GM23248 (cell line): ENCODE data around the gene LPP. TPM values are rescaled to one million over a fixed set of nuclear protein-coding genes. Genes with fewer than 3 reads are reported as not detected.

Experiments used
- DNase-seq: peaks from one replicate; pipeline ENCODE4 v3.0.0-alpha.2; 2015
- H2AFZ ChIP-seq: fragments of 200-600 bp; sonication (generic); 2 replicates; pipeline ENCODE4 v1.6.1; 2016; ENCODE audit warnings: antibody characterized with exemption
- H3F3A ChIP-seq: fragments of 200-600 bp; sonication (generic); 2 replicates; pipeline ENCODE4 v1.6.1; 2016; ENCODE audit warnings: mild to moderate bottlenecking, antibody characterized with exemption, mixed run types; ENCODE audit not compliant: insufficient read depth
- H3K27ac ChIP-seq: fragments of 200-600 bp; sonication (generic); 2 replicates; pipeline ENCODE4 v1.5.1; 2016; ENCODE audit warnings: mild to moderate bottlenecking
- H3K27me3 ChIP-seq: fragments of 200-600 bp; sonication (generic); replicated peaks from 2 replicates; pipeline ENCODE4 v1.6.1; 2016; ENCODE audit warnings: mild to moderate bottlenecking; ENCODE audit not compliant: insufficient read depth
- H3K36me3 ChIP-seq: fragments of 200-600 bp; sonication (generic); 2 replicates; pipeline ENCODE4 v1.6.1; 2016; ENCODE audit warnings: low read depth, mild to moderate bottlenecking
- H3K4me1 ChIP-seq: fragments of 200-600 bp; sonication (generic); 2 replicates; pipeline ENCODE4 v1.6.1; 2016; ENCODE audit warnings: mild to moderate bottlenecking; ENCODE audit not compliant: insufficient read depth
- H3K4me2 ChIP-seq: fragments of 200-600 bp; sonication (generic); one replicate; pipeline ENCODE4 v1.6.1; 2016; ENCODE audit warnings: mild to moderate bottlenecking; ENCODE audit not compliant: unreplicated experiment
- H3K4me3 ChIP-seq: fragments of 200-600 bp; sonication (generic); 2 replicates; pipeline ENCODE4 v1.5.1; 2016; ENCODE audit warnings: mild to moderate bottlenecking
- H3K79me2 ChIP-seq: fragments of 200-600 bp; sonication (generic); 2 replicates; pipeline ENCODE4 v1.6.1; 2016; ENCODE audit warnings: mild to moderate bottlenecking; ENCODE audit not compliant: insufficient read depth
- H3K9ac ChIP-seq: fragments of 200-600 bp; sonication (generic); 2 replicates; pipeline ENCODE4 v1.6.1; 2016; ENCODE audit warnings: mild to moderate bottlenecking
- H3K9me2 ChIP-seq: fragments of 200-600 bp; sonication (generic); 2 replicates; pipeline ENCODE4 v1.6.1; 2016; ENCODE audit warnings: mixed run types, mild to moderate bottlenecking, moderate library complexity; ENCODE audit not compliant: insufficient read depth
- H3K9me3 ChIP-seq: fragments of 200-600 bp; sonication (generic); one replicate; pipeline ENCODE4 v1.6.1; 2017; ENCODE audit warnings: low read depth
- H4K20me1 ChIP-seq: fragments of 200-600 bp; sonication (generic); 2 replicates; pipeline ENCODE4 v1.6.0; 2016; ENCODE audit not compliant: insufficient read depth
- EZH2 ChIP-seq: fragments of 200-600 bp; sonication (generic); IDR thresholded peaks from 2 replicates; pipeline ENCODE4 v1.6.1; 2018; ENCODE audit warnings: antibody characterized with exemption, mild to moderate bottlenecking; ENCODE audit not compliant: insufficient read depth, poor library complexity, severe bottlenecking
- EZH2phosphoT487 ChIP-seq: fragments of 200-600 bp; sonication (generic); IDR thresholded peaks from 2 replicates; pipeline ENCODE4 v1.6.1; 2018; ENCODE audit warnings: antibody characterized with exemption, moderate library complexity, mild to moderate bottlenecking, low read depth; ENCODE audit not compliant: insufficient read depth
- WGBS, 2 experiments: methylation state at CpG; one replicate each; pipeline ENCODE4 v1.1.6; 2015 to 2017; ENCODE audit warnings: low lambda C conversion rate in 2 of 2, low coverage in 1 of 2; ENCODE audit errors: missing lambda C conversion rate in 2 of 2; 5-methylcytosine and 5-hydroxymethylcytosine counted together
- in situ Hi-C: fragments of 300-500 bp; cut with MboI; formaldehyde crosslinking; loops from 2 replicates; pipeline ENCODE4 v1.15.0; 2020
- polyA plus RNA-seq: library from polyadenylated mRNA; unstranded; fragments of >200 nt; fragmentation: Nextera tagmentation; extraction: Ambion mirVana; gene quantifications from 2 replicates; pipeline ENCODE4 v1.2.1, GENCODE V29; 2016
- total RNA-seq: library from RNA; depleted of rRNA; stranded (reverse); fragments of >200 nt; shearing (Covaris generic); gene quantifications from 2 replicates; pipeline ENCODE4 v1.2.3, GENCODE V29; 2014

Gene LPP
- total and polyA plus RNA-seq, 2 experiments from 2014 or later, result 42.8 to 61.7 TPM

DNA sequence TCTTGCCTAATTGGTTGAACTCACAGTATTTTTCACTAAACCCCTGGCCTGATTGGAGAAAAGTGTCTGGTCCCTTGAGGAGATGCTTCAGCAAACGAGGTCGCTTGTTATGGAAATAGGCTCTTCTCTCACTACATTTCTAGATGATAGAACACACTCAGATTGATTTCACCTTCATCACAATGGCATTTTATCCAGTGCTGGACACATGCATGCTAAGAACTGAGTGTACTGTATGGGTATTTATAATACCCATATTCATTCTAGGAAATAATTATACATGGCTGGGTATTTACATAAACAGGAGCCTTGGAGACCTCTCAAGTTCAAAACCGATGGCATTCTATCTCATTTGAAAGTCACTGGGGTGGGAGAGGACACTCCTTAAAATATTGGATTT is 444.9 kb downstream of the LPP start:
- no peak overlapping the region for H3K9ac ChIP-seq
- peaks cover 30% of the 10 kb centered on the region for H3K4me1 ChIP-seq
- WGBS, 2 experiments, result 96 to 99% methylated on average over 3 of the region's 3 CpGs
- H4K20me1 ChIP-seq, result no peaks in the 10 kb centered on the region
- TF ChIP-seq EZH2, result no peak
- no peak for TF ChIP-seq EZH2phosphoT487
- H3K36me3 ChIP-seq, result no peaks in the 10 kb centered on the region
- H3K27ac ChIP-seq, result no peak overlapping the region
- no peak for DNase-seq
- H3K4me2 ChIP-seq, result no peak overlapping the region
- H2AFZ ChIP-seq, result no peak overlapping the region
- no peaks in the 10 kb centered on the region for H3K27me3 ChIP-seq
- in situ Hi-C loops, result no loop called here
- peaks cover 40% of the 10 kb centered on the region for H3F3A ChIP-seq
- H3K9me3 ChIP-seq, result no peaks in the 10 kb centered on the region
- H3K79me2 ChIP-seq, result peaks cover 15% of the 10 kb centered on the region
- no peak overlapping the region for H3K4me3 ChIP-seq
- H3K9me2 ChIP-seq, result no peaks in the 10 kb centered on the region

DNA sequence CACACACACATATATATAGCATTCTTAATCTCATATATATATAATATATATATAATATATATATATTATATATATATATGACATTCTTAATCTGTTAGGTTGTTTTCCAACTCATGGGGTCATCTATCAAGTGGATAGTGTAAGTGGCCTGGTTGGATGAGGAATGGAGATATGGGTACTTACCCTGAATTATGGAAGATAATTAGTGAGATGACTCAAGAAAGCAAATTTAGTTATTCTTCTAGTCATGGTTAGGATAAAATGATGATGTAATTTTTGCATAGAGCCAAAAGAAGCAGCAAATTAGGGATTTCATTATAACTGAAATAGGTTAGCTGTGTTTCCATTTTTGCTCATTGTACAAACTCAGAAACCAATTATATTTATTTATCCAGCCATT is 448.2 kb downstream of the LPP start:
- 0 out of 2 replicates have a peak, but pooled peaks cover 6% of the 10 kb centered on the region for H3K9me2 ChIP-seq
- in situ Hi-C loops, result no loop called here
- H3K4me3 ChIP-seq, result no peak overlapping the region
- no peak overlapping the region for H3K4me2 ChIP-seq
- H3F3A ChIP-seq, result peaks cover 29% of the 10 kb centered on the region
- no peak overlapping the region for H2AFZ ChIP-seq
- peaks cover 20% of the 10 kb centered on the region for H3K79me2 ChIP-seq
- no peaks in the 10 kb centered on the region for H4K20me1 ChIP-seq
- no peak overlapping the region for H3K9ac ChIP-seq
- H3K27me3 ChIP-seq, result no peaks in the 10 kb centered on the region
- no peak overlapping the region for H3K27ac ChIP-seq
- TF ChIP-seq EZH2phosphoT487, result no peak
- H3K36me3 ChIP-seq, result no peaks in the 10 kb centered on the region
- H3K9me3 ChIP-seq, result no peaks in the 10 kb centered on the region
- H3K4me1 ChIP-seq, result peaks cover 21% of the 10 kb centered on the region
- DNase-seq, result no peak

- 84 to 89% methylated on average over 3 of the region's 3 CpGs for WGBS, 2 experiments
- Histone ChIP-seq H3K9me3 (no peaks in the 10 kb centered on the region), H3K36me3 (no peaks in the 10 kb centered on the region), H3K4me3 (no peak overlapping the region), H4K20me1 (no peaks in the 10 kb centered on the region), H3K4me1 (peaks cover 26% of the 10 kb centered on the region), H3K9ac (no peak overlapping the region), H3K27ac (no peak overlapping the region), H3K4me2 (no peak overlapping the region), H3F3A (peaks cover 27% of the 10 kb centered on the region), H2AFZ (no peak overlapping the region), H3K9me2 (0 out of 2 replicates have a peak, but pooled peaks cover 6% of the 10 kb centered on the region), H3K79me2 (peaks cover 17% of the 10 kb centered on the region), H3K27me3 (no peaks in the 10 kb centered on the region)
- in situ Hi-C loops, result no loop called here
- TF ChIP-seq EZH2phosphoT487 (no peak), EZH2 (no peak)
- DNase-seq, result no peak
These were observed 448.7 kb downstream of the LPP start for GRCh38 chr3:188602620-188603019.

- Histone ChIP-seq H3K4me3 (no peak overlapping the region), H3F3A (peaks cover 28% of the 10 kb centered on the region), H3K9me2 (0 out of 2 replicates have a peak, but pooled peaks cover 6% of the 10 kb centered on the region), H3K4me1 (peaks cover 31% of the 10 kb centered on the region), H3K79me2 (peaks cover 31% of the 10 kb centered on the region), H3K4me2 (no peak overlapping the region), H4K20me1 (no peaks in the 10 kb centered on the region), H3K27me3 (no peaks in the 10 kb centered on the region), H3K27ac (no peak overlapping the region), H3K36me3 (peaks cover 10% of the 10 kb centered on the region; the same call in 1 of the 2 replicates), H3K9ac (no peak overlapping the region), H3K9me3 (no peaks in the 10 kb centered on the region), H2AFZ (no peak overlapping the region)
- no peak for DNase-seq
- in situ Hi-C loops, result no loop called here
- no peak for TF ChIP-seq EZH2
- TF ChIP-seq EZH2phosphoT487, result no peak
- WGBS, 2 experiments, result 100% methylated on average over 1 of the region's 1 CpG
These were observed 450.7 kb downstream of the LPP start for GRCh38 chr3:188604651-188605050.

DNA sequence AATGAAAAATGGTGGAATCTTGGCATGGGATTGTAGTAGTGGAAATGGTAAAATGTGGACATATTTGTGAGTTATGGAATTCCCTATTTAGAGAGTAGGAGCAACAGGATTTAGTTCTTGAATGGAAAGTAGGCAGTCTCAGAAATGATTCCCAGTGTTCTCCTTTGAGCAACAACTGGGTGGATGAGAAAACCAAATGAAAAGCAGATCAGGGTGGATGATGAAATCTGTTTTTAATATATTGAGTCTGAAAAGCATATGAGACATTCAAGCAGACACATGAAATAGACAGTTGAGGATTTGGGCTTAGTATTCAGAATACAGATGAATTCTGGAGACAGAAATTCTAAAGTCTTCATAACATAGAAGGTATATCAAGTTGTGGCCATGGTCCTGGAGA is 451.3 kb downstream of the LPP start:
- Histone ChIP-seq H3K79me2 (peaks cover 33% of the 10 kb centered on the region), H3K9ac (no peak overlapping the region), H4K20me1 (no peaks in the 10 kb centered on the region), H3K4me1 (peaks cover 31% of the 10 kb centered on the region), H3K36me3 (peaks cover 16% of the 10 kb centered on the region), H3K4me3 (no peak overlapping the region), H3K9me3 (no peaks in the 10 kb centered on the region), H2AFZ (no peak overlapping the region), H3K4me2 (peak overlapping the region; percentile 2), H3K9me2 (0 out of 2 replicates have a peak, but pooled peaks cover 6% of the 10 kb centered on the region), H3K27ac (no peak overlapping the region), H3F3A (peaks cover 28% of the 10 kb centered on the region), H3K27me3 (no peaks in the 10 kb centered on the region)
- no peak for TF ChIP-seq EZH2
- no peak for TF ChIP-seq EZH2phosphoT487
- in situ Hi-C loops, result no loop called here
- peak; percentile 51 for DNase-seq
